ENCODE results near the gene HPCA. TPM values are rescaled to one million over a fixed set of nuclear protein-coding genes. Genes with fewer than 3 reads are reported as not detected.
A peak's percentile ranks its signal among the peaks of the same experiment; 100 is the strongest.

HPCA gene
- total and polyA plus RNA-seq, 2 experiments from 2014 or later = 0.85 TPM; not detected in 1

- Histone ChIP-seq H2AFZ (peak overlapping the region; percentile 91), H3K4me1 (ENCODE audit: insufficient read depth) (peaks cover 8% of the 10 kb centered on the region), H3K4me2 (peak overlapping the region; percentile 95), H3K27me3 (peaks cover 20% of the 10 kb centered on the region), H3K36me3 (replicated peaks; ENCODE audit: insufficient read depth, low read depth) (no peaks in the 10 kb centered on the region), H3K4me3 (no peak overlapping the region), H3K79me2 (no peaks in the 10 kb centered on the region), H3K27ac (no peak overlapping the region), H3K9me3 (ENCODE audit: low read depth) (no peaks in the 10 kb centered on the region), H3K9me2 (replicated peaks; ENCODE audit: insufficient read depth) (no peaks in the 10 kb centered on the region), H4K20me1 (ENCODE audit: insufficient read depth, poor library complexity, severe bottlenecking) (no peaks in the 10 kb centered on the region)
- 71% methylated on average over 7 of the region's 8 CpGs for WGBS (ENCODE audit: low lambda C conversion rate, missing lambda C conversion rate)
- DNase-seq (ENCODE audit: low spot score) = no peak
- no peak for TF ChIP-seq EZH2phosphoT487 (IDR thresholded peaks at IDR 0.05; ENCODE audit: low read depth, severe bottlenecking, unreplicated experiment)
- no peak for TF ChIP-seq CTCF (IDR thresholded peaks at IDR 0.05; ENCODE audit: poor library complexity)
- TF ChIP-seq EZH2 (IDR thresholded peaks at IDR 0.05; ENCODE audit: borderline replicate concordance) = no peak
Measured at GRCh38 chr1:32894019-32894600, 7.8 kb downstream of the HPCA start.

DNA sequence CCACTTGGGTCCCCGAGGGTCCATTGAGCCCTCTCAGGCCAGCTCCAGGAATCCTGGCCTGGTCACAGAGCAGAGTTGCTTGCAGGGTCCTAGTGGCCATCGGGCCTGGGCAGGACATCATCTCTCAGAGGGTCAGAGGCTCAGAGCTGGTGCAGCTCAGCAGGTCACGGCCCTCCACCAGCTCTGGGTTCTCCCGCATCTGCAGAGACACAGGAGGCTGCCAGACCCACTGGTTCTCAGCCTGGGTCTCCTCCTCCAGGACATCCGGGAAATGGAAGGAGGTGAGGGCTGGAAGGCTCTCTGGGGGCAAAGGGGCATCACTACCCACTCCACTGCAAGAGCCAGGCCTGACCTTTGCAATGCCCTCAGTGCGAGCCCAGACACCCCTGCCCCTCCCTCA, 8.4 kb downstream of the HPCA start:
- Histone ChIP-seq H3K79me2 (no peaks in the 10 kb centered on the region), H3K9me2 (replicated peaks; ENCODE audit: insufficient read depth) (no peaks in the 10 kb centered on the region), H3K4me2 (no peak overlapping the region), H3K4me3 (no peak overlapping the region), H3K27me3 (peaks cover 20% of the 10 kb centered on the region), H3K36me3 (replicated peaks; ENCODE audit: insufficient read depth, low read depth) (no peaks in the 10 kb centered on the region), H3K4me1 (ENCODE audit: insufficient read depth) (peaks cover 8% of the 10 kb centered on the region), H3K9me3 (ENCODE audit: low read depth) (no peaks in the 10 kb centered on the region), H4K20me1 (ENCODE audit: insufficient read depth, poor library complexity, severe bottlenecking) (no peaks in the 10 kb centered on the region), H3K27ac (no peak overlapping the region), H2AFZ (no peak overlapping the region)
- 87% methylated on average over 6 of the region's 6 CpGs for WGBS (ENCODE audit: low lambda C conversion rate, missing lambda C conversion rate)
- no peak for DNase-seq (ENCODE audit: low spot score)
- TF ChIP-seq CTCF (IDR thresholded peaks at IDR 0.05; ENCODE audit: poor library complexity) (no peak), EZH2phosphoT487 (IDR thresholded peaks at IDR 0.05; ENCODE audit: low read depth, severe bottlenecking, unreplicated experiment) (no peak), EZH2 (IDR thresholded peaks at IDR 0.05; ENCODE audit: borderline replicate concordance) (no peak)

DNA sequence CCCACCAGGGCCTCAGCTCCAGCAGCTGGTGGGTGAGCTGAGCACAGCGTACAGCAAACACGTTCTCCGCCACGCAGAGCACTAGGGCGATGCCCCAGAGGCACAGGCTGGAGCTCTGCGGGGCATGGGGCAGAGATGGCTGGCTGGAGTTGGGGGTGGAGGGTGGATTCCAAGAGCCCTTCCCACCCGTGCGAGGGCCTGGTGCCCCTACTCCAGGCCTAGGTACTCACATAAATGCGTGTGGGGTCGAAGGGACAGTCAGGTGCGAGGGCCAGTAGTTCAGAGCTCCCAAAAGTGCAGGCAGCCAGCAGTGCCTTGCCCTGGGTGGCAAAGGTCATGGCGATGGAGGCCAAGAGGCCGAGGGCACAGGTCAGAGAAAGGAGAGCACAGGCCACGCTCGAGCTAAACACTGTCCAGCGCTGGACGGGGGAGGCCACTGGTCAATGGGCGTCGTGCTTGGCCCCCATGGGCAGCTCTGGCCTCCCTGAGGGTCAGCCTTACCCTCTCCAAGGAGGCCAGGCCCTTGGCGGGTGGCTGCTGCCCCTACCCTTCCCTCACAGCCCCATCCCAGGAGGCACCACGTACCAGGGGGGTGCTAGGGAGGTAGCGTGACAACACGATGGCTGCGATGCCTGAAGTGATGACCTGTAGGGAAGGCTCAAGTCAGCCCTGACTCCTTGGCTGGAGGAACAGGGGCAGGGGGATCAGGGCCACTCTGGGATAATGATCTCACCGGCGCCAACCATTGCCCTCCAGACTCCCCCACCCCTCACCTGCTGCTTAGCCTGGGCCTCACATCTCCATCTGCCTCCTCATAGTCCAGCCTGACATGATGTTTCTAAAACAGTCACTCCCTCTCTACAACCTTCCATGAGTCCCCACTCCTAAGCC, 9.3 kb downstream of the HPCA start:
- TF ChIP-seq EZH2phosphoT487 (IDR thresholded peaks at IDR 0.05; ENCODE audit: low read depth, severe bottlenecking, unreplicated experiment) = no peak
- TF ChIP-seq CTCF (IDR thresholded peaks at IDR 0.05; ENCODE audit: poor library complexity) = no peak
- TF ChIP-seq EZH2 (IDR thresholded peaks at IDR 0.05; ENCODE audit: borderline replicate concordance) = no peak
- peaks cover 8% of the 10 kb centered on the region for H3K4me1 ChIP-seq (ENCODE audit: insufficient read depth)
- H3K9me2 ChIP-seq (replicated peaks; ENCODE audit: insufficient read depth) = no peaks in the 10 kb centered on the region
- H3K79me2 ChIP-seq = no peaks in the 10 kb centered on the region
- no peak overlapping the region for H3K27ac ChIP-seq
- no peaks in the 10 kb centered on the region for H3K36me3 ChIP-seq (replicated peaks; ENCODE audit: insufficient read depth, low read depth)
- no peaks in the 10 kb centered on the region for H4K20me1 ChIP-seq (ENCODE audit: insufficient read depth, poor library complexity, severe bottlenecking)
- H3K9me3 ChIP-seq (ENCODE audit: low read depth) = no peaks in the 10 kb centered on the region
- no peak overlapping the region for H3K4me3 ChIP-seq
- WGBS (ENCODE audit: low lambda C conversion rate, missing lambda C conversion rate) = 88% methylated on average over 24 of the region's 26 CpGs
- no peak for DNase-seq (ENCODE audit: low spot score)
- no peak overlapping the region for H3K4me2 ChIP-seq
- H3K27me3 ChIP-seq = peaks cover 15% of the 10 kb centered on the region
- H2AFZ ChIP-seq = no peak overlapping the region
